GM23338 (cell line): ENCODE measurements around the gene SNTG2. TPM values are rescaled to one million over a fixed set of nuclear protein-coding genes. Genes with fewer than 3 reads are reported as not detected.

ENCODE experiments used
- ATAC-seq: fragments of 200-7000 bp; cut with Tn5 transposase; 3 replicates; pipeline ENCODE4 v1.9.1; 2020
- DNase-seq: peaks from one replicate; pipeline ENCODE4 v3.0.0-alpha.2; 2015; ENCODE audit warnings: low spot score
- H2AFZ ChIP-seq: fragments of 200-600 bp; sonication (generic); 2 replicates; pipeline ENCODE4 v1.8.0; 2016; ENCODE audit warnings: antibody characterized with exemption, mild to moderate bottlenecking, moderate library complexity
- H3F3A ChIP-seq: fragments of 200-600 bp; sonication (generic); replicated peaks from 2 replicates; pipeline ENCODE4 v1.8.0; 2017; ENCODE audit warnings: antibody characterized with exemption, mixed run types, low read depth
- H3K27ac ChIP-seq: fragments of 200-600 bp; sonication (generic); 2 replicates; pipeline ENCODE4 v1.6.1; 2016; ENCODE audit warnings: low read depth
- H3K27me3 ChIP-seq: fragments of 200-600 bp; sonication (generic); 2 replicates; pipeline ENCODE4 v1.8.0; 2016; ENCODE audit warnings: mild to moderate bottlenecking, mixed run types, moderate library complexity; ENCODE audit not compliant: insufficient read depth
- H3K36me3 ChIP-seq: fragments of 200-600 bp; sonication (generic); 2 replicates; pipeline ENCODE4 v1.8.0; 2016; ENCODE audit warnings: mild to moderate bottlenecking; ENCODE audit not compliant: insufficient read depth
- H3K4me1 ChIP-seq: fragments of 200-600 bp; sonication (generic); 2 replicates; pipeline ENCODE4 v1.8.0; 2016; ENCODE audit warnings: mild to moderate bottlenecking, moderate library complexity; ENCODE audit not compliant: insufficient read depth
- H3K4me2 ChIP-seq: fragments of 200-600 bp; sonication (generic); 2 replicates; pipeline ENCODE4 v1.7.1; 2017; ENCODE audit warnings: mixed run types
- H3K4me3 ChIP-seq: fragments of 200-600 bp; sonication (generic); 2 replicates; pipeline ENCODE4 v1.6.1; 2016; ENCODE audit warnings: mixed run types
- H3K79me2 ChIP-seq: fragments of 200-600 bp; sonication (generic); replicated peaks from 2 replicates; pipeline ENCODE4 v1.8.0; 2017; ENCODE audit warnings: mild to moderate bottlenecking; ENCODE audit not compliant: insufficient read depth
- H3K9me2 ChIP-seq: fragments of 200-600 bp; sonication (generic); 2 replicates; pipeline ENCODE4 v1.8.0; 2017; ENCODE audit not compliant: insufficient read depth
- H4K20me1 ChIP-seq: fragments of 200-600 bp; sonication (generic); replicated peaks from 2 replicates; pipeline ENCODE4 v1.8.0; 2017; ENCODE audit warnings: mild to moderate bottlenecking; ENCODE audit not compliant: insufficient read depth
- H3K27ac Mint-ChIP-seq: 2 replicates; pipeline ENCODE4 v1.8.0; 2020; ENCODE audit warnings: inconsistent platforms, mild to moderate bottlenecking, moderate library complexity, mixed read lengths
- H3K27me3 Mint-ChIP-seq: 3 replicates; pipeline ENCODE4 v1.8.0; 2022; ENCODE audit warnings: low read depth, mild to moderate bottlenecking, moderate library complexity, mixed read lengths, inconsistent platforms; ENCODE audit not compliant: insufficient read depth, poor library complexity
- H3K36me3 Mint-ChIP-seq: 3 replicates; pipeline ENCODE4 v1.8.0; 2021; ENCODE audit warnings: low read depth, mild to moderate bottlenecking, inconsistent platforms, moderate library complexity, mixed read lengths
- H3K4me1 Mint-ChIP-seq: 3 replicates; pipeline ENCODE4 v1.8.0; 2020; ENCODE audit warnings: mild to moderate bottlenecking, inconsistent platforms, mixed read lengths
- H3K4me3 Mint-ChIP-seq: 3 replicates; pipeline ENCODE4 v1.8.0; 2021; ENCODE audit warnings: moderate library complexity, mild to moderate bottlenecking, inconsistent platforms, mixed read lengths
- H3K9me3 Mint-ChIP-seq: 3 replicates; pipeline ENCODE4 v1.8.0; 2020; ENCODE audit warnings: moderate library complexity, mild to moderate bottlenecking, inconsistent platforms, mixed read lengths
- CREB1 ChIP-seq: fragments of 250-450 bp; sonication (Bioruptor Pico); IDR thresholded peaks from 2 replicates; pipeline ENCODE4 v1.5.0; 2020; ENCODE audit warnings: low read depth, mild to moderate bottlenecking, moderate library complexity
- CTCF ChIP-seq, 2 experiments: fragments of 200-600 bp in 1 of 2; sonication (generic) in 1 of 2; conservative IDR thresholded peaks; 2 replicates each; pipeline versions ENCODE4 v1.5.1 to v1.6.1; 2016 to 2017; ENCODE audit warnings: antibody characterized with exemption in 2 of 2, low read depth in 2 of 2, mild to moderate bottlenecking in 2 of 2, moderate library complexity in 1 of 2
- ETS1 ChIP-seq: IDR thresholded peaks from 2 replicates; pipeline ENCODE4 v1.6.1; 2016; ENCODE audit warnings: antibody characterized with exemption
- EZH2 ChIP-seq: fragments of 200-600 bp; sonication (generic); IDR thresholded peaks from one replicate; pipeline ENCODE4 v1.8.0; 2017; ENCODE audit warnings: antibody characterized with exemption, mild to moderate bottlenecking, low read depth; ENCODE audit not compliant: unreplicated experiment
- EZH2phosphoT487 ChIP-seq: fragments of 200-600 bp; sonication (generic); IDR thresholded peaks from one replicate; pipeline ENCODE4 v1.8.1; 2018; ENCODE audit warnings: antibody characterized with exemption; ENCODE audit not compliant: unreplicated experiment
- JUNB ChIP-seq: IDR thresholded peaks from one replicate; pipeline ENCODE4 v1.6.1; 2016; ENCODE audit warnings: antibody characterized with exemption; ENCODE audit not compliant: unreplicated experiment
- NANOG ChIP-seq: IDR thresholded peaks from 2 replicates; pipeline ENCODE4 v1.6.1; 2016; ENCODE audit warnings: antibody characterized with exemption, borderline replicate concordance
- POLR2AphosphoS5 ChIP-seq: IDR thresholded peaks from 2 replicates; pipeline ENCODE4 v1.6.1; 2016; ENCODE audit warnings: antibody characterized with exemption, low read depth
- STAT1 ChIP-seq: IDR thresholded peaks from one replicate; pipeline ENCODE4 v1.6.1; 2016; ENCODE audit warnings: antibody characterized with exemption; ENCODE audit not compliant: unreplicated experiment
- ZNF114 ChIP-seq: fragments of 250-450 bp; sonication (Bioruptor Pico); IDR thresholded peaks from 2 replicates; pipeline ENCODE4 v1.5.0; 2020; ENCODE audit warnings: mild to moderate bottlenecking, moderate library complexity
- ZNF331 ChIP-seq: fragments of 250-450 bp; sonication (Bioruptor Pico); IDR thresholded peaks from 2 replicates; pipeline ENCODE4 v1.5.0; 2020; ENCODE audit warnings: low read depth, mild to moderate bottlenecking, moderate library complexity
- polyA plus RNA-seq: library from polyadenylated mRNA; unstranded; fragments of >200 nt; fragmentation: Nextera tagmentation; extraction: Ambion mirVana; gene quantifications from 2 replicates; pipeline ENCODE4 v1.2.1, GENCODE V29; 2016
- total RNA-seq: library from RNA; depleted of rRNA; stranded (reverse); fragments of >200 nt; shearing (Covaris generic); gene quantifications from 2 replicates; pipeline ENCODE4 v1.2.3, GENCODE V29; 2014
- TF ChIP-seq, protein P1 (sequence below): IDR thresholded peaks from one replicate; pipeline ENCODE4 v1.6.1; 2018; ENCODE audit warnings: antibody characterized with exemption; ENCODE audit not compliant: unreplicated experiment
- TF ChIP-seq, protein P2 (sequence below): fragments of 250-450 bp; sonication (Bioruptor Pico); IDR thresholded peaks from 2 replicates; pipeline ENCODE4 v1.5.0; 2020; ENCODE audit warnings: mild to moderate bottlenecking, moderate library complexity

SNTG2 gene
- total and polyA plus RNA-seq, 2 experiments from 2014 or later = 27.5 to 60.4 TPM

DNA sequence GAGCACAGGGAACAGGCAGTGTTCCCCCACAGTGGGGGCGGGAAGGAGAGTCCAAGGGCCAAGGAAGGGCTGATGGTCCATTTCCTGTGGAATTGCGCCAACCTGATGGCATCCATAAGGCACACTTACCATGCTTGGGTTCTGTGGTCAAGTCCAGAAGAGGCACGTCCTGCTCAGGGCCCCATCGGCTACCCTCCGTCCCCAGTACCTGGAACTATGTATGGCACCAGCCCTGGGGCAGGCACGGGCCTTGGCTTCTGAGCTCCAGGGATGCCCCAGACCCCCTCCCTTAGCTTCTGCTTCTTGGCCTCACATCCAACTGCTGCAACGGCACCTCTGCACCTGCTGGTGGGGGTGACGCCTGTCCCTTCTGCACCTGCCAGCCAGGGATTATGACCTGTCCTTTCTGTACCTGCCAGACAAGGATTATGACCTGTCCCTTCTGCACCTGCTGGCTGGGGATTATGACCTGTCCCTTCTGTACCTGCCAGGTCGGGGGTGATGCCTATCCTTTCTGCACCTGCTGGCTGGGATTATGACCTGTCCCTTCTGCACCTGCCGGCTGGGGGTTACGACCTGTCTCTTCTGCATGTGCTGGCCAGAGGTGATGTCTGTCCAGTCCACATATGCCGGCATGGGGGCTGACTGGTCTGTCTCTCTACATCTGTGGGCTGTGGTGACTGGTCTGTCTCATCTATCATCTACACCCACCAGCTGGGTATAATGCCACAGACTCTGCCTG, 45.4 kb upstream of the SNTG2 start:
- ATAC-seq (peak; percentile 27), DNase-seq (no peak)
- peaks cover 8% of the 10 kb centered on the region for H3K27me3 Mint-ChIP-seq

More for the DNA sequence above, 45.4 kb upstream of the SNTG2 start:
- H3K27me3 ChIP-seq = 0 out of 2 replicates have a peak, but pooled peaks cover 2% of the 10 kb centered on the region
- H3F3A ChIP-seq = no peaks in the 10 kb centered on the region
- TF ChIP-seq JUNB = no peak
- TF ChIP-seq, protein P1, sequence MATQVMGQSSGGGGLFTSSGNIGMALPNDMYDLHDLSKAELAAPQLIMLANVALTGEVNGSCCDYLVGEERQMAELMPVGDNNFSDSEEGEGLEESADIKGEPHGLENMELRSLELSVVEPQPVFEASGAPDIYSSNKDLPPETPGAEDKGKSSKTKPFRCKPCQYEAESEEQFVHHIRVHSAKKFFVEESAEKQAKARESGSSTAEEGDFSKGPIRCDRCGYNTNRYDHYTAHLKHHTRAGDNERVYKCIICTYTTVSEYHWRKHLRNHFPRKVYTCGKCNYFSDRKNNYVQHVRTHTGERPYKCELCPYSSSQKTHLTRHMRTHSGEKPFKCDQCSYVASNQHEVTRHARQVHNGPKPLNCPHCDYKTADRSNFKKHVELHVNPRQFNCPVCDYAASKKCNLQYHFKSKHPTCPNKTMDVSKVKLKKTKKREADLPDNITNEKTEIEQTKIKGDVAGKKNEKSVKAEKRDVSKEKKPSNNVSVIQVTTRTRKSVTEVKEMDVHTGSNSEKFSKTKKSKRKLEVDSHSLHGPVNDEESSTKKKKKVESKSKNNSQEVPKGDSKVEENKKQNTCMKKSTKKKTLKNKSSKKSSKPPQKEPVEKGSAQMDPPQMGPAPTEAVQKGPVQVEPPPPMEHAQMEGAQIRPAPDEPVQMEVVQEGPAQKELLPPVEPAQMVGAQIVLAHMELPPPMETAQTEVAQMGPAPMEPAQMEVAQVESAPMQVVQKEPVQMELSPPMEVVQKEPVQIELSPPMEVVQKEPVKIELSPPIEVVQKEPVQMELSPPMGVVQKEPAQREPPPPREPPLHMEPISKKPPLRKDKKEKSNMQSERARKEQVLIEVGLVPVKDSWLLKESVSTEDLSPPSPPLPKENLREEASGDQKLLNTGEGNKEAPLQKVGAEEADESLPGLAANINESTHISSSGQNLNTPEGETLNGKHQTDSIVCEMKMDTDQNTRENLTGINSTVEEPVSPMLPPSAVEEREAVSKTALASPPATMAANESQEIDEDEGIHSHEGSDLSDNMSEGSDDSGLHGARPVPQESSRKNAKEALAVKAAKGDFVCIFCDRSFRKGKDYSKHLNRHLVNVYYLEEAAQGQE = no peak
- TF ChIP-seq CTCF (conservative IDR thresholded peaks at IDR 0.05; ENCODE audit: low read depth in 2 of 2) = no peak; a peak in 1 of 4 replicates
- TF ChIP-seq ZNF331 (CRISPR knock-in tag) = no peak
- TF ChIP-seq EZH2 = no peak
- TF ChIP-seq, protein P2, sequence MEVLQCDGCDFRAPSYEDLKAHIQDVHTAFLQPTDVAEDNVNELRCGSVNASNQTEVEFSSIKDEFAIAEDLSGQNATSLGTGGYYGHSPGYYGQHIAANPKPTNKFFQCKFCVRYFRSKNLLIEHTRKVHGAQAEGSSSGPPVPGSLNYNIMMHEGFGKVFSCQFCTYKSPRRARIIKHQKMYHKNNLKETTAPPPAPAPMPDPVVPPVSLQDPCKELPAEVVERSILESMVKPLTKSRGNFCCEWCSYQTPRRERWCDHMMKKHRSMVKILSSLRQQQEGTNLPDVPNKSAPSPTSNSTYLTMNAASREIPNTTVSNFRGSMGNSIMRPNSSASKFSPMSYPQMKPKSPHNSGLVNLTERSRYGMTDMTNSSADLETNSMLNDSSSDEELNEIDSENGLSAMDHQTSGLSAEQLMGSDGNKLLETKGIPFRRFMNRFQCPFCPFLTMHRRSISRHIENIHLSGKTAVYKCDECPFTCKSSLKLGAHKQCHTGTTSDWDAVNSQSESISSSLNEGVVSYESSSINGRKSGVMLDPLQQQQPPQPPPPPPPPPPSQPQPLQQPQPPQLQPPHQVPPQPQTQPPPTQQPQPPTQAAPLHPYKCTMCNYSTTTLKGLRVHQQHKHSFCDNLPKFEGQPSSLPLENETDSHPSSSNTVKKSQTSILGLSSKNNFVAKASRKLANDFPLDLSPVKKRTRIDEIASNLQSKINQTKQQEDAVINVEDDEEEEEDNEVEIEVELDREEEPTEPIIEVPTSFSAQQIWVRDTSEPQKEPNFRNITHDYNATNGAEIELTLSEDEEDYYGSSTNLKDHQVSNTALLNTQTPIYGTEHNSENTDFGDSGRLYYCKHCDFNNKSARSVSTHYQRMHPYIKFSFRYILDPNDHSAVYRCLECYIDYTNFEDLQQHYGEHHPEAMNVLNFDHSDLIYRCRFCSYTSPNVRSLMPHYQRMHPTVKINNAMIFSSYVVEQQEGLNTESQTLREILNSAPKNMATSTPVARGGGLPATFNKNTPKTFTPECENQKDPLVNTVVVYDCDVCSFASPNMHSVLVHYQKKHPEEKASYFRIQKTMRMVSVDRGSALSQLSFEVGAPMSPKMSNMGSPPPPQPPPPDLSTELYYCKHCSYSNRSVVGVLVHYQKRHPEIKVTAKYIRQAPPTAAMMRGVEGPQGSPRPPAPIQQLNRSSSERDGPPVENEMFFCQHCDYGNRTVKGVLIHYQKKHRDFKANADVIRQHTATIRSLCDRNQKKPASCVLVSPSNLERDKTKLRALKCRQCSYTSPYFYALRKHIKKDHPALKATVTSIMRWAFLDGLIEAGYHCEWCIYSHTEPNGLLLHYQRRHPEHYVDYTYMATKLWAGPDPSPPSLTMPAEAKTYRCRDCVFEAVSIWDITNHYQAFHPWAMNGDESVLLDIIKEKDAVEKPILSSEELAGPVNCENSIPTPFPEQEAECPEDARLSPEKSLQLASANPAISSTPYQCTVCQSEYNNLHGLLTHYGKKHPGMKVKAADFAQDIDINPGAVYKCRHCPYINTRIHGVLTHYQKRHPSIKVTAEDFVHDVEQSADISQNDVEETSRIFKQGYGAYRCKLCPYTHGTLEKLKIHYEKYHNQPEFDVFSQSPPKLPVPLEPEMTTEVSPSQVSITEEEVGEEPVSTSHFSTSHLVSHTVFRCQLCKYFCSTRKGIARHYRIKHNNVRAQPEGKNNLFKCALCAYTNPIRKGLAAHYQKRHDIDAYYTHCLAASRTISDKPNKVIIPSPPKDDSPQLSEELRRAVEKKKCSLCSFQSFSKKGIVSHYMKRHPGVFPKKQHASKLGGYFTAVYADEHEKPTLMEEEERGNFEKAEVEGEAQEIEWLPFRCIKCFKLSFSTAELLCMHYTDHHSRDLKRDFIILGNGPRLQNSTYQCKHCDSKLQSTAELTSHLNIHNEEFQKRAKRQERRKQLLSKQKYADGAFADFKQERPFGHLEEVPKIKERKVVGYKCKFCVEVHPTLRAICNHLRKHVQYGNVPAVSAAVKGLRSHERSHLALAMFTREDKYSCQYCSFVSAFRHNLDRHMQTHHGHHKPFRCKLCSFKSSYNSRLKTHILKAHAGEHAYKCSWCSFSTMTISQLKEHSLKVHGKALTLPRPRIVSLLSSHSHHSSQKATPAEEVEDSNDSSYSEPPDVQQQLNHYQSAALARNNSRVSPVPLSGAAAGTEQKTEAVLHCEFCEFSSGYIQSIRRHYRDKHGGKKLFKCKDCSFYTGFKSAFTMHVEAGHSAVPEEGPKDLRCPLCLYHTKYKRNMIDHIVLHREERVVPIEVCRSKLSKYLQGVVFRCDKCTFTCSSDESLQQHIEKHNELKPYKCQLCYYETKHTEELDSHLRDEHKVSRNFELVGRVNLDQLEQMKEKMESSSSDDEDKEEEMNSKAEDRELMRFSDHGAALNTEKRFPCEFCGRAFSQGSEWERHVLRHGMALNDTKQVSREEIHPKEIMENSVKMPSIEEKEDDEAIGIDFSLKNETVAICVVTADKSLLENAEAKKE (CRISPR knock-in tag) = no peak
- no peak for TF ChIP-seq POLR2AphosphoS5
- no peak for TF ChIP-seq EZH2phosphoT487
- TF ChIP-seq CREB1 (CRISPR knock-in tag) = no peak
- no peak for TF ChIP-seq ZNF114 (CRISPR knock-in tag)
- no peak for TF ChIP-seq STAT1
- no peak for TF ChIP-seq ETS1
- no peak for TF ChIP-seq NANOG
- H3K9me3 Mint-ChIP-seq = peaks cover 20% of the 10 kb centered on the region
- H3K4me3 Mint-ChIP-seq = no peak overlapping the region
- H3K4me3 ChIP-seq = no peak overlapping the region
- no peak overlapping the region for H3K27ac Mint-ChIP-seq
- no peaks in the 10 kb centered on the region for H3K36me3 ChIP-seq
- no peak overlapping the region for H3K27ac ChIP-seq
- H4K20me1 ChIP-seq = no peaks in the 10 kb centered on the region
- H3K4me1 Mint-ChIP-seq = peaks cover 30% of the 10 kb centered on the region
- H3K4me1 ChIP-seq = peaks cover 25% of the 10 kb centered on the region
- 0 out of 2 replicates have a peak overlapping the region, but pooled peaks have one; percentile 2 for H2AFZ ChIP-seq
- 0 out of 2 replicates have a peak overlapping the region, but pooled peaks have one; percentile 48 for H3K4me2 ChIP-seq
- H3K79me2 ChIP-seq = no peaks in the 10 kb centered on the region
- H3K36me3 Mint-ChIP-seq = peaks cover 22% of the 10 kb centered on the region
- H3K9me2 ChIP-seq = no peaks in the 10 kb centered on the region
